GM03348 (cell line): ENCODE results near the gene PHLPP1.
"Not testable (repeated sequence)": the region's sequence is repeated elsewhere in the genome, so short reads cannot be mapped to it uniquely, and the experiment has no call there.

ENCODE experiments used
- DNase-seq: peaks from one replicate; pipeline ENCODE4 v3.0.0; 2012; ENCODE audit warnings: low spot score

PHLPP1 gene

GRCh38 chr18:62717925-62718800, 2.8 kb downstream of the PHLPP1 start:
- no peak for DNase-seq

- no peak for DNase-seq
Observed at GRCh38 chr18:62720048-62720447, 4.7 kb downstream of the PHLPP1 start.

- no peak for DNase-seq
Observed at GRCh38 chr18:62720766-62721613, 5.6 kb downstream of the PHLPP1 start.

GRCh38 chr18:62721839-62722795, 6.8 kb downstream of the PHLPP1 start:
- DNase-seq = no peak

GRCh38 chr18:62723666-62724281, 8.4 kb downstream of the PHLPP1 start:
- no peak for DNase-seq

GRCh38 chr18:62725896-62726295, 10.6 kb downstream of the PHLPP1 start:
- DNase-seq = no peak

- DNase-seq = no peak
Observed at GRCh38 chr18:62728254-62728653, 12.9 kb downstream of the PHLPP1 start.

GRCh38 chr18:62729487-62730386, 14.4 kb downstream of the PHLPP1 start:
- no peak for DNase-seq

- no peak for DNase-seq
Observed at GRCh38 chr18:62730941-62731340, 15.6 kb downstream of the PHLPP1 start.

- no peak for DNase-seq
Observed at GRCh38 chr18:62732617-62733016, 17.3 kb downstream of the PHLPP1 start.

GRCh38 chr18:62734290-62734689, 18.9 kb downstream of the PHLPP1 start:
- no peak for DNase-seq

- DNase-seq = no peak
Observed at GRCh38 chr18:62735387-62735786, 20.0 kb downstream of the PHLPP1 start.

GRCh38 chr18:62736077-62736855, 20.9 kb downstream of the PHLPP1 start:
- no peak for DNase-seq

- no peak for DNase-seq
Observed at GRCh38 chr18:62737241-62737873, 22.0 kb downstream of the PHLPP1 start.

GRCh38 chr18:62738639-62739038, 23.3 kb downstream of the PHLPP1 start:
- DNase-seq = no peak

- DNase-seq = no peak
Observed at GRCh38 chr18:62739911-62740310, 24.6 kb downstream of the PHLPP1 start.

GRCh38 chr18:62740650-62741049, 25.3 kb downstream of the PHLPP1 start:
- not testable (repeated sequence) for DNase-seq

GRCh38 chr18:62741118-62741566, 25.8 kb downstream of the PHLPP1 start:
- no peak for DNase-seq

GRCh38 chr18:62741584-62741983, 26.2 kb downstream of the PHLPP1 start:
- DNase-seq = no peak
